Activated CD4-positive, alpha-beta memory T cell treated with anti-CD3 and anti-CD28 coated beads, Interleukin-2, amount 10 ng/mL, durations not matched to agents 7 days and 5 days (primary cell): ENCODE measurements around the gene DMBX1. TPM values are rescaled to one million over a fixed set of nuclear protein-coding genes. Genes with fewer than 3 reads are reported as not detected.

Experiments used
- CTCF ChIA-PET: fragments of 350-600 bp; sonication (Branson Sonifier 250); formaldehyde crosslinking; loops from one replicate; lab custom pipeline; 2021; ENCODE audit warnings: antibody characterized with exemption, inconsistent platforms; lab: Charles Lee
- POLR2A ChIA-PET: fragments of 350-600 bp; sonication (Branson Sonifier 250); formaldehyde crosslinking; loops from one replicate; lab custom pipeline; 2021; ENCODE audit warnings: antibody characterized with exemption; lab: Charles Lee
- DNase-seq: peaks from one replicate; pipeline ENCODE4 v3.0.0-alpha.2; 2020
- H3K27ac Mint-ChIP-seq: one replicate; pipeline ENCODE4 v1.8.0; 2021; ENCODE audit warnings: mild to moderate bottlenecking, mixed read lengths
- H3K27me3 Mint-ChIP-seq: one replicate; pipeline ENCODE4 v1.8.0; 2021; ENCODE audit warnings: mixed read lengths
- H3K36me3 Mint-ChIP-seq: one replicate; pipeline ENCODE4 v1.8.0; 2021; ENCODE audit warnings: low read depth, mixed read lengths
- H3K4me1 Mint-ChIP-seq: one replicate; pipeline ENCODE4 v1.8.0; 2021; ENCODE audit warnings: mixed read lengths
- H3K4me3 Mint-ChIP-seq: one replicate; pipeline ENCODE4 v1.8.0; 2021; ENCODE audit warnings: mild to moderate bottlenecking, mixed read lengths
- H3K9me3 Mint-ChIP-seq: one replicate; pipeline ENCODE4 v1.8.0; 2021; ENCODE audit warnings: mixed read lengths
- total RNA-seq, 2 experiments: library from RNA; stranded (reverse); gene quantifications; one replicate each; pipeline ENCODE4 v1.2.3, GENCODE V29; 2021

Gene DMBX1
- total RNA-seq, 2 experiments from 2014 or later: 0.30 to 0.38 TPM

DNA sequence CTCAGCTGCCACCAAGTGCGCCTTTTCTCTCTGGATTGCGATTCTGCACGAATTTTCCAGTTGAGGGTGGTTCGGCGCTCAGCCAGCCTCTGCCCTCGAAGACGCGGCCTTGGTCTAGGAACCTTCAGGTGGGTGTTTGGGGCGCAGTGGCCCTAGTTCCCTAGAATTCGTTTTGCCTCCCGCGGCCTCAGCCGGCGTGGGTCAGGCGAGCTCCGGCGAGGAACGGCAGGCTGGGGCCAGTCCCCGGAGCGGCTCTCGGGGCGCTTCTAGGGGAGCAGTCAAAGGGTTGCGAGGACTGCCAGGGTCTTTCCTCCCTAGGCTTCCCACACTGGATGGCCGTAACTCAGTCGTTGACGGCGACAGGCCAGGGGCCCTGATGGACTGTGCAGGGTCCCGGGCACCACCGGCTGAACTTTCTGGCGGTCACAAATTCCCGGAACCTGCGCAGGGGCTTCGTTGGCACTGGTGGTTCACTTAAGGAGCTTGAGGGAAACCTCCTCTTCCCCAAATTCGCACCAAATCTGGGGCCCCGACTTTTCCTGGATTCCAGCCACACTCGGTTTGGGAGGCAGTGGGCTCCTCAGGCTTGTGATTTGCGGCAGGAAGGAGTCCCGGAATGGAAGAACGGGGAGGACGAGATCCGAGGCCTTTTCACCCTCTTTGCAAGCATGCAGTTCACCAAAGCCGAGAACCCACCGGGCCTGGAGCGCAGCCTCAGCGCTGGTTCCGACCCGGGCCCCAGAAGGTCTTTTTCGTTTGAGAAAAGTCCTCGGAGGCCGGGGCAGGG, 1.2 kb downstream of the DMBX1 start:
- H3K27me3 Mint-ChIP-seq: peaks cover 97% of the 10 kb centered on the region
- no peak overlapping the region for H3K27ac Mint-ChIP-seq
- H3K4me3 Mint-ChIP-seq: no peak overlapping the region
- ChIA-PET CTCF (no interaction called here), POLR2A (no interaction called here)
- H3K4me1 Mint-ChIP-seq: peaks cover 22% of the 10 kb centered on the region
- H3K36me3 Mint-ChIP-seq: peaks cover 2% of the 10 kb centered on the region
- no peaks in the 10 kb centered on the region for H3K9me3 Mint-ChIP-seq
- no peak for DNase-seq

DNA sequence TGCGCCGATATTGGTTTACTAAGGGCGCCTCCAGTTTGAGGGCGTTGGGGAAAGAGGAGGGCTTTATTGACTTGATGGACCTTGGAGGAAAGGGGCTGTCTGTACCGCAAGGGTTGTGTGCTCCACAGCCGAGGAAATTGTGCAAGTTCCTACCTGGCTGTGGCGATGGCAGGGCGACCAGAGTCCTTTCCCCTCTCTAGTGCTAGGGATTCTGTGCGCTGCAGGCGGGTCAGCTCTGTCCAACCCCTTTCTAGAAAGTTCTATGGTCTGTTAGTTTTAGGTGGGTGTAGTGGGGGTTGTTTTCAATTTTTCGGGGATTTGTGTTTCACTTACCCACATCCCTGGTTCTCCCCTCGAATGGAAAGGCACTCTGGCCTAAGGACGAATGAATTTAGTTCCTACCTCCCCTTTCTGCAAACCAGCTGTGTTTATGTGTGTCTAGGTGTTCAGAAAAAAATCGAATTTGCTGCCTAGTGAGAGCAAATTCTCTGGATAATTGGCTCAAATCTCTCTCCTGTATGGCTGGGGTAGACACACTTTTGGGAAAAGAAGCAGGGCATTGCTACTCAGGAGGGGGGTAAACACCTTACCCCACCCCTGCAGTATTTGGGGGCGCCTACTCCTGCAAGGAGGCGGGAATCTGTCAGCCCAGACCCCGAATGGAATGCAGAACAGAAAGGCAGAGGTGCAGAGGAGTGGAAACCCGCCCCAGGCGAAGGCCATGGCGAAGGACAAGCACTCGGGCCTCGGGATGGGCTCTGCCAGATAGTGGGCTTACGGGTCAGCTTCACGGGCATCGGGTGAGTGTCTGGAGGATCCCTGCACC, 2.0 kb downstream of the DMBX1 start:
- no peaks in the 10 kb centered on the region for H3K9me3 Mint-ChIP-seq
- H3K27ac Mint-ChIP-seq: no peak overlapping the region
- no peak overlapping the region for H3K4me3 Mint-ChIP-seq
- CTCF ChIA-PET: no interaction called here
- H3K27me3 Mint-ChIP-seq: peaks cover 97% of the 10 kb centered on the region
- peaks cover 2% of the 10 kb centered on the region for H3K36me3 Mint-ChIP-seq
- no peak for DNase-seq
- POLR2A ChIA-PET: no interaction called here
- H3K4me1 Mint-ChIP-seq: peaks cover 22% of the 10 kb centered on the region

DNA sequence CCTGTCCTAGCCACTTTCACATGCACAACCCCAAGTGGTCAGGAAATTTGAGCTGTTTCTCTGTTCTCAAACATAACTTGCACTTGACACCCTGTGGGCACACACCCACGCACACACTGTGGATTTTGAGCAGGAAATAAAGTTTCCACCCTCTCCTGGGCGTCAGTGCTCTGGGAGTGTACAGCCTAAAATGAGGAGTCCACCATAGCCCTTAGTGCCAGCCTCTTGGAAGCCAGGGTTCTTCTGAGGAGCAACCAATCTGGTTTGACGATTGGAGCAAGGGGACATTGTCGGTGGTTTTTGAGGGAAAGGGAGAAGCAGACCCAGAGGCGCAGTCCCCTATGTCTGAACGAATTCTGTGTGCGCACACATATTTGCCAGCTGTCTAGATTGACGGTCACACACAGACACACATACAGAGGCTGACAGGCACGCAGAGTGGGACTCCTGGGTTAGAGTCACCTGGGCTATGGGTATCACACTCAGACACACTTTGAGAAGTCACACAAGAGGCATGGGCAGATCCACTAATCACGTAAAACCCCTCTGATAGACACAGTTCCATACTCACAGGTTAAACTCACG, 2.7 kb downstream of the DMBX1 start:
- no peak overlapping the region for H3K27ac Mint-ChIP-seq
- peaks cover 97% of the 10 kb centered on the region for H3K27me3 Mint-ChIP-seq
- ChIA-PET CTCF (no interaction called here), POLR2A (no interaction called here)
- peaks cover 2% of the 10 kb centered on the region for H3K36me3 Mint-ChIP-seq
- peaks cover 22% of the 10 kb centered on the region for H3K4me1 Mint-ChIP-seq
- H3K9me3 Mint-ChIP-seq: no peaks in the 10 kb centered on the region
- no peak overlapping the region for H3K4me3 Mint-ChIP-seq
- no peak for DNase-seq

DNA sequence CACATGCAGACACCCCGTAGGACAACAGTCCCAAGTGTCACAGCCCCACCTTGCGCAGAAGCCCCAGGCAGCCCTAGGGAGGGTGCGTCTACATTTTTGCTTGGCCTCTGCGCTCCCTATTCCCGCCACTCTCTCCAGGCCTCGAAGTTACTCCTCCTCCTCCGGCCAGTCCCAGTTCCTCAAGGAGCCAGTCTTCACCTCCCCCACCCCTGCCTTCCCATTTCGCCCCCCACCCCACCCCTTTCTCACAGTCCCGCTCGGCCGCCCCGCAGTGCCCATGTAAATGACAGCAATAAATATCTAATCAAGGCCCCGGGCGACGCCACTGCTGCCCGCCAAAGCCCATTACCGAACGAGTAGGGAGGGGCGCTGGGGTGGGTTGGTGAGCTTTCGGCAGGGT, 3.2 kb downstream of the DMBX1 start:
- H3K4me1 Mint-ChIP-seq: peaks cover 22% of the 10 kb centered on the region
- POLR2A ChIA-PET: no interaction called here
- H3K27ac Mint-ChIP-seq: no peak overlapping the region
- no peak for DNase-seq
- H3K9me3 Mint-ChIP-seq: no peaks in the 10 kb centered on the region
- H3K4me3 Mint-ChIP-seq: no peak overlapping the region
- H3K27me3 Mint-ChIP-seq: peaks cover 94% of the 10 kb centered on the region
- peaks cover 2% of the 10 kb centered on the region for H3K36me3 Mint-ChIP-seq
- CTCF ChIA-PET: interaction anchor here (1.3 kb wide), 1 partner anchor 15 kb away, joined by 5 read pairs; no protein-coding TSS in a partner anchor

DNA sequence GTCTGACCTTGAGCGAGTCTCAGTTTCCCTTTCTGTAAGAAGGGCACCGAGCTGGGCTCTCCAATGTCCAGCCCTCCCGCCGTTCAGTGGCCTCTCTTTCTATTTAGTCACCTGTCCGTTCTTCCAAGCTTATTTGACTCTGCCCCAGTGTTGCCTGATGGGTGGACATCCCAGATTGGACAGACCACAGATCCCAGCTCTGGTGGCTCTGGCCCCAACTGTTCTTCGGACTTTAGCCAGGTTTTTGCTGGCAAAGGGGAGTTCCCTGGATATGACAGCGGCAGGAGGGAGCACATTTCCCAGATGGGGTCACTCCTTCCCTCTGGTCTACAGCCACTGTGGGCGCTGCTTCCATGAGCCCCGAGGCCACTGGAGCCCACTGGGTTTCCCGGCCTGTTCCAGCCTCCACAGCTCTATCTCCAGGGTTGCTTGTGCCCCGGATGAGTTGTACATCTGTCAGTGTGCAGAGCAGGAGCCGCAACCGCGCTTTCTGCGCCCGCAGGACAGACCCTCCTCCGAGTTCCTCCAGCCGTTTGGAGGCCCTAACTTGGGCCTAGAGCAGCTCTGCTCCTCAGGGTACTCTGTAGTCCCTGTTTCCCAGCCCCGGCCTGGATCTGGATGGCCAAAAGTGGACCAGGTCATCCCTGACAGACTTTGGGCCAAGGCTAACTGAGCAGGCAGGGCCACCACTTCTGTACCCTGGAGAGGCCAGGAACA, 3.8 kb downstream of the DMBX1 start:
- H3K9me3 Mint-ChIP-seq: no peaks in the 10 kb centered on the region
- DNase-seq: no peak

DNA sequence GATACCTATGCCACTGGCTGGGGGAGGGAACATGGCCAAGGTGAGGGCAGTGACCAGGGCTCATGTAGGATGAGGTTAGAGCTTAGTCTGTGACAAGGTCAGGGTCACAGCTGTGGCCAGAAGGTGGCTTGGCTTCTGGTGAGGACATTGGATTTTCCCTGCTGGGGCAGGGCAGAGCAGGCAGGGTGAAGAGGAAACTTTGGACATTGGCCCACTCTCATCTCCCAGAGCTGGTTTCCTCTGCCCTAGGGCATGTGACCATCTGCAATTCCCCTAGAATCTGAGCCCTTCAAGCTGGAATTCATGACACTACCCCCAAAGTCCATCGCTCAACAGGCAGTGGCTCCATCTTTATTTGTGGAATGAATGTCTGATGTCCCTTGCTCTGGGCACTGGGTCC, 5.3 kb downstream of the DMBX1 start:
- peaks cover 12% of the 10 kb centered on the region for H3K4me1 Mint-ChIP-seq
- POLR2A ChIA-PET: no interaction called here

More for the DNA sequence above, 3.8 kb downstream of the DMBX1 start:
- no peak overlapping the region for H3K27ac Mint-ChIP-seq
- peaks cover 2% of the 10 kb centered on the region for H3K36me3 Mint-ChIP-seq
- H3K4me3 Mint-ChIP-seq: no peak overlapping the region
- peaks cover 91% of the 10 kb centered on the region for H3K27me3 Mint-ChIP-seq
- ChIA-PET CTCF (interaction anchor here (0.8 to 1.3 kb wide), 2 partner anchors 16 to 34 kb away, joined by 3 to 5 read pairs; no protein-coding TSS in a partner anchor), POLR2A (no interaction called here)
- peaks cover 22% of the 10 kb centered on the region for H3K4me1 Mint-ChIP-seq

DNA sequence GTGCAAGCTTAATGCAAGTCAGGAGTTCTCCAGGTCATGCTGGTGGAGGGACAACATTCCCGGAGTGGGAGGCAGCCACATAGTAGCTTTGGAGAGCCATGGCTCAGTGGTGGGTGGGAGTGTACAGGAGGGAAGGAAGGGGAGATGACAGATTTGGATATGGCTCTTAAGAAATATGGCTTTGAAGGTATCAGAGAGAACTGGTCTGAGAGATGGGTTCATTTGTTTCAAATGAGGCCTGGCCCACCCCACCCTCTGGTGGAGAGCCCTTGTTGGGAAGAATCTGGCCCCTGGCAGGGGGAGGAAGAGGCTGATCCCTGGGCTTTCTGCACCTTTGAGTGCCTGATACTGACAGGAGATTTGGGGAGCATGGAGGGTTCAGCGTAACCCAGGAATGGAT, 6.1 kb downstream of the DMBX1 start:
- POLR2A ChIA-PET: no interaction called here
- peaks cover 4% of the 10 kb centered on the region for H3K4me1 Mint-ChIP-seq
- no peak overlapping the region for H3K4me3 Mint-ChIP-seq
- H3K36me3 Mint-ChIP-seq: no peaks in the 10 kb centered on the region
- H3K9me3 Mint-ChIP-seq: no peaks in the 10 kb centered on the region
- DNase-seq: no peak
- CTCF ChIA-PET: interaction anchor here (1.7 to 2.1 kb wide), 2 partner anchors 9 to 32 kb away, joined by 4 to 5 read pairs; no protein-coding TSS in a partner anchor
- peaks cover 83% of the 10 kb centered on the region for H3K27me3 Mint-ChIP-seq
- no peak overlapping the region for H3K27ac Mint-ChIP-seq

More for the DNA sequence above, 5.3 kb downstream of the DMBX1 start:
- Mint-ChIP-seq H3K9me3 (no peaks in the 10 kb centered on the region), H3K4me3 (no peak overlapping the region), H3K36me3 (no peaks in the 10 kb centered on the region), H3K27me3 (peaks cover 86% of the 10 kb centered on the region), H3K27ac (no peak overlapping the region)
- CTCF ChIA-PET: interaction anchor here (0.7 to 2.1 kb wide), 3 partner anchors 8 to 33 kb away, joined by 3 to 5 read pairs (median 4); no protein-coding TSS in a partner anchor
- no peak for DNase-seq

DNA sequence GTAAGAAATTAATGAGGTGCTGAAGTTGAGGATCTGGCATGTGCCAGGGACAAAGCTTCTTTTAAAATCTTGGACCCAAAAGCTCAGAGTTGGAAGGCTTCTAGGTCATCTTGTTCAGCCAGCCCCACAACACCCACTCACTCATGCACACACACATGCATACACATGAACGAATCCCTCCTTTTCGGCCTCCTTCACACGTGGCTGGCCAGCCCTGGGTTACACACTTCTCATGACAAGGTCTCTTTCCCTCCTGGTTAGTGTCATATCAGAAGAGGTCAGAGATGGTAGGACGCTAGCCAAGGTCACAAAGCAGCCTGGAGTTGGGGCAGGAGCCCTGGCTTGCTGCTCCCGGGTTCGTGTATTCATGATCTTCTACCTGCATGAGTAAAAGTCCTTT, 6.9 kb downstream of the DMBX1 start:
- ChIA-PET CTCF (interaction anchor here (1.7 to 2.1 kb wide), 2 partner anchors 9 to 31 kb away, joined by 4 to 5 read pairs; no protein-coding TSS in a partner anchor), POLR2A (no interaction called here)
- peaks cover 80% of the 10 kb centered on the region for H3K27me3 Mint-ChIP-seq
- no peak for DNase-seq
- no peaks in the 10 kb centered on the region for H3K9me3 Mint-ChIP-seq
- no peak overlapping the region for H3K4me3 Mint-ChIP-seq
- peaks cover 4% of the 10 kb centered on the region for H3K4me1 Mint-ChIP-seq
- no peaks in the 10 kb centered on the region for H3K36me3 Mint-ChIP-seq
- H3K27ac Mint-ChIP-seq: no peak overlapping the region

DNA sequence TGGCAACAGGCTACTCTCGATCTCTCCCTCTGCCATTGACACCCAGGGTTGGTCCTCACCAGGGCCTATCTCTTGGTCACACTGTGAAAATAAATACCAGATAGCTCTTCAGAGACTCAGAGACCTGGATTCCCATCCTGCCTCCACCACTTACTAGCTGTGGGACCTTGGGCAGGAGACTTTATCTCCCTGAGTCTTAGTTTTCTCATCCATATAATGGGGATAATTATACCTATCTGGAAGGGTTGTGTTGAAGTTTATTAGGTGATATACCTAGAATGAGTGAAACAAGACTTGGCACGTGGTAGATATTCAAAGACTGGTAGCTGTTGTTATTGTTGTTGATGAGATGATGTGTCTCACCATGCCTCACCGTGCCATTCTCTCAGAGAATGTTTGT, 7.4 kb downstream of the DMBX1 start:
- CTCF ChIA-PET: interaction anchor here (2.1 kb wide), 1 partner anchor 31 kb away, joined by 5 read pairs; no protein-coding TSS in a partner anchor

DNA sequence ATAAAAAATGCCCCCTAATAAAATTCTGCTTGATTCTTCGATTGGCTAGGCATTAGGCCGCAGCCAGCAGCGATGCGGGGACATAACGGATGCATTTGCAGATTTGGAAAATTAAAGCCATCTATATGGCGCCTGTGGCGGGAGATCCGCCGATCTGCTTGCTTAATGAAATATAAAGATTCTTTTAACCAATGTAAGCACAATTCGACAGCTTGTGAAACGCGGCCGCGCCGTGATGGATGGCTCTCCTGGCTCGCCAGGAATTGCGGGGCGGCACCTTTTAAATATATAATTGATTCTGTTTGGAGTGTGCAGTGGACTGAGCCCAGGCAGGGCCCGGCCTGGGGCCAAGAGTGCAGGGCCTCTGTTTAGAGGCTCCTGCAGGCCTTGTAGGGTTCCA, 8.0 kb downstream of the DMBX1 start:
- Mint-ChIP-seq H3K27me3 (peaks cover 76% of the 10 kb centered on the region), H3K36me3 (no peaks in the 10 kb centered on the region), H3K4me1 (no peaks in the 10 kb centered on the region), H3K9me3 (no peaks in the 10 kb centered on the region), H3K27ac (no peak overlapping the region), H3K4me3 (no peak overlapping the region)
- DNase-seq: no peak
- CTCF ChIA-PET: no interaction called here
- POLR2A ChIA-PET: no interaction called here

More for the DNA sequence above, 7.4 kb downstream of the DMBX1 start:
- Mint-ChIP-seq H3K4me1 (no peaks in the 10 kb centered on the region), H3K27me3 (peaks cover 77% of the 10 kb centered on the region), H3K27ac (no peak overlapping the region), H3K9me3 (no peaks in the 10 kb centered on the region), H3K4me3 (no peak overlapping the region), H3K36me3 (no peaks in the 10 kb centered on the region)
- DNase-seq: no peak
- POLR2A ChIA-PET: no interaction called here

DNA sequence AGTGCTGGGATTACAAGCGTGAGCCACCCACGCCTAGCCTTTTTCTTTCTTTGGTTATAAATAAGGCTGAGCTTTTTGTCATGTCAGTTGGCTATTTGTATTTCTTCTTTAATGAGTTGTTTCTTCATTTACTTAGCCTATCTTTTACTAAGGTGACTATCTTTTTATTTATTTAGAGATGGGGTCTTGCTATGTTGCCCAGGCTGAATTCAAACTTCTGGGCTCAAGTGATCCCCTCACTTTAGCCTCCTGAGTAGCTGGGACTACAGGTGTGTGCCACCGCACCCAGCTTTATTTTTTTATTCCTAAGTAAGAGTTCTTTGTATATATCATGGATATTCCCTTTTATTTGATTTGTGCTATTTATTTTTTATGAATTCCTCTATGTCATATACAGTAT, 11.9 kb downstream of the DMBX1 start:
- no peak overlapping the region for H3K27ac Mint-ChIP-seq
- POLR2A ChIA-PET: no interaction called here
- H3K36me3 Mint-ChIP-seq: no peaks in the 10 kb centered on the region
- no peak overlapping the region for H3K4me3 Mint-ChIP-seq
- H3K9me3 Mint-ChIP-seq: no peaks in the 10 kb centered on the region
- peaks cover 49% of the 10 kb centered on the region for H3K27me3 Mint-ChIP-seq
- CTCF ChIA-PET: interaction anchor here (1.1 to 1.9 kb wide), 3 partner anchors 14 to 55 kb away, joined by 4 to 5 read pairs (median 4); no protein-coding TSS in a partner anchor
- H3K4me1 Mint-ChIP-seq: no peaks in the 10 kb centered on the region
- no peak for DNase-seq

DNA sequence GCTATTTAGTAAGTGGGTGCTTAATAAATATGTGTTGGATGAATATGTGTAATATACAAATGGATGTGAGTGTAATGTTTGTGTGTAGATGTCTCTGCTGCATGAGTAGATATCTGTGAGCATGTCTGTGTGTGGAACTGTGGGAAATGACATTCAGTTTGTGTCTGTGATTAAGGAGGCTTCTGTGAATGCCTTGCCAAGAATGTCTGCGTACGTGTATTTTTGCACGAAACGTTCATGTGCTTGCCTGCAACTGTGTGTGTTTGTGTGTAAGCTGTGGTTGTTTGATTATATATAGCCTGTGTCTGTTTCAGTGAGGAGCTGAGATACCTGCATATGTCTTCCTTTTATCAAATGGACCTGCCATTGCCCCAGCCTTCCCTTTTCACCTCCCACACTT, 13.8 kb downstream of the DMBX1 start:
- Mint-ChIP-seq H3K36me3 (no peaks in the 10 kb centered on the region), H3K9me3 (no peaks in the 10 kb centered on the region), H3K27me3 (peaks cover 37% of the 10 kb centered on the region), H3K27ac (no peak overlapping the region), H3K4me1 (no peaks in the 10 kb centered on the region), H3K4me3 (no peak overlapping the region)
- ChIA-PET POLR2A (no interaction called here), CTCF (no interaction called here)
- DNase-seq: no peak
